ENCODE measurements around the gene TLE5.
"Not testable (repeated sequence)": the region's sequence is repeated elsewhere in the genome, so short reads cannot be mapped to it uniquely, and the experiment has no call there.

TLE5 gene

GRCh38 chr19:3019211-3019854, 43.0 kb downstream of the TLE5 start:
- no peak for DNase-seq

GRCh38 chr19:3017923-3018322, 44.4 kb downstream of the TLE5 start:
- DNase-seq, result no peak

- DNase-seq, result no peak
These were observed 46.9 kb downstream of the TLE5 start for GRCh38 chr19:3015126-3016057.

- DNase-seq, result no peak
These were observed 48.2 kb downstream of the TLE5 start for GRCh38 chr19:3014135-3014534.

- no peak for DNase-seq
These were observed 49.0 kb downstream of the TLE5 start for GRCh38 chr19:3013263-3013725.

GRCh38 chr19:3012621-3013262, 49.6 kb downstream of the TLE5 start:
- no peak for DNase-seq

GRCh38 chr19:3012059-3012458, 50.2 kb downstream of the TLE5 start:
- DNase-seq, result not testable (repeated sequence)

GRCh38 chr19:3010871-3011270, 51.4 kb downstream of the TLE5 start:
- no peak for DNase-seq

- no peak for DNase-seq
These were observed 53.3 kb downstream of the TLE5 start for GRCh38 chr19:3008994-3009393.

GRCh38 chr19:3007975-3008374, 54.3 kb downstream of the TLE5 start:
- DNase-seq, result no peak

- DNase-seq, result no peak
These were observed 56.1 kb downstream of the TLE5 start for GRCh38 chr19:3006075-3006767.

GRCh38 chr19:3005345-3005744, 57.0 kb downstream of the TLE5 start:
- no peak for DNase-seq

- no peak for DNase-seq
These were observed 57.8 kb downstream of the TLE5 start for GRCh38 chr19:3004522-3004921.

GRCh38 chr19:3003046-3003445, 59.2 kb downstream of the TLE5 start:
- DNase-seq, result no peak
